Measurements from ENCODE around the gene HOXB5.

Gene HOXB5

DNA sequence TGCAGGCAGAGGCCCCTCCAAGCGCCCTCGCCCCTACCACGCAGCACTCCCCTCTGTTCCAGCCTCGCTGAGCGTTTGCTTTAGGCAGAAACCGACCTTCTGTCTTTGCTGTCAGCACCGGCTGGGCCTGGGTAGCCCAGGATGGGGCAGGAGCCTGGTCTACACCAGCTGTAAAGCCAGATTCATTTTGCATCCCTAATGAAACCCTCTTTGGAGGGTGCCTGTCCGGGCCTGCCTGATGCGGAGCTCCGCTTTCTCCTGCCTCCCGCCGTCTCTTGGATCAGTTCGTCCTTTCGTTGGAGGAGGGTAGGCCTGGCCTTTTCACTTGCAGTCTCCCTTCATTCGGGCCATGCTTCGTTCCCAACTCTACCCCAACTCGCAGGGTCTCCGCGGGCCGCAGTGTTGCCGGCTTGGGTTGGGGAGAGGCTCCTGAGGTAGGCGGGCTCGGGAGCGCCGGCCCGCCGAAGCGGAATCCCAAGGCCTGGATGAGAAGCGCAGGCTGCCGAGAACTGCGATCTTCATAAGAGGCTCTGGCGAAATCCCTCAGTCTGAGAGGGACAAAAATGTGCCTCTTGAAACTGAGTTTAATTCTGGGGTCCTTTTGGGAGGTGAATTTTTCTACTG, 26.4 kb upstream of the HOXB5 start:
- TF ChIP-seq CTCF (conservative IDR thresholded peaks at IDR 0.05; ENCODE audit: control insufficient read depth, insufficient read depth, low read depth, low read length): no peak
- no peak for DNase-seq (ENCODE audit: low read depth)
- H3K4me3 ChIP-seq (ENCODE audit: control insufficient read depth, low read depth, low read length): no peak overlapping the region

DNA sequence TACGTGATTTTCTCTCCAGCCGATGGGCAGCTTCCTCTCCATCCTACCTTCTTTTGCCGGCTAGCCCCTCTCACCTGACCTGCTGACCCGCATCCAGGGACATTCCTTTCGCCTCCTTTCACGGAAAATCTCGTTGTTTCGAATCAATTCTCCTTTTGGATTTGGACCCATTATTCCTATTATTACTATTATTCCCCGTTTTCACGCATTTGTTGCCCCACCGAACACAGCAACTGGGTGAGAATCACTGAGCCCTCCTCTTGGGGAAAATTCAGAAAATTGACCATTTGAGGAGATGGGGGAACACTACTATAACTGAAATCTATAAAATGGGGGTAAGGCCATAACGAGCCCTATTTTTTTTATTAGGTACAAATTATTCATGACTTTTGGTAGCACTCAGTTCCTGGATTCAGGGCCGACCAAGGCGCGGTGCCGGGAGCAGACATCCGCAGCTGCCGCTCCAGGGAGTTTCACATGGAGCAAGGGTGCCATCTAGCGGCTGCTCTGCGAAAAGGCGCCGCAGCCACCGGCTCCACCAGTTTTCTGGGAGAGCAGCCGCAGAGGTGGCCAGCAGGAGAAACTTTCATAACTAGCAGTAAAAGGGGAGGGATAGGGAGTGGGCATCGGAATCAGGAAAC, 24.8 kb upstream of the HOXB5 start:
- peak; percentile 78 for DNase-seq (ENCODE audit: low read depth)
- peak; percentile 91 for TF ChIP-seq CTCF (conservative IDR thresholded peaks at IDR 0.05; ENCODE audit: control insufficient read depth, insufficient read depth, low read depth, low read length)
- no peak overlapping the region for H3K4me3 ChIP-seq (ENCODE audit: control insufficient read depth, low read depth, low read length)

DNA sequence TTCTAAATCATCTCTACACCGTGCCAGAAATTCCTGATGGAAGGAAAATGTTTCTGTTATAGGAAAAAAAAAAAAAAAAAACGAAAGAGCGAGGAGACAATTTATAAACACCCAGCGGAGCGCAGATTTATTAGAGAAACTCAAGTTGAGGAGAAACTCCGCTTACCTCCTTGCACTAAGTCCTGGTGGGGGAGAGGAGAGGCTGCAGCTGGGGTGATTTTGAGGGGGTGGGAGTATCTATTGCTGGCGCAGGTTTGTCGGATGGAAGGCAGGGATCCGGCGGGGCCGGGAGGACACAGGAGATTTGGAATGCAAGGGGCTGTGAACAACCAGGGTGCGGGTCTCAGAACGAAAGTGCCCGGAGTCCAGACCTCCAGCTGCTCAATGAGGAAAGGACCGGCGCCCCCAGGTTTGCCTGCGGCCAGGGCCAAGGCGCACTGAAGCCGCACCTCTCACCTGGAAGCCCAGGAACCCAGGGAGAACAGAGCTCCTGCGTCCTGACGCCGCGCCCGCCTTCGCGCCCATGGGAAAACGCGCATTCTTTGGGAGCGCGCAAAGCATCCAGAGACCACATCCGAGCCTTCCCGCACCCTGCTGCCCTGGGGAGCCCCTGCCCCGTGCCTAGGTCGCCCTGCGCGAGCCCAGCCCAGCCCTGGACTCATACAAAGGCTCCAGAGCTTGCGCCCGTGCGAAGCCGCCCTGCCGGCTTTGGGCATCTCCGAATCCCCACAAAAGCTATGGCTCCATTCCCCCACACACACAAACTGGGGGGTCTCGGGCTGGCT, 24.1 kb upstream of the HOXB5 start:
- TF ChIP-seq CTCF (conservative IDR thresholded peaks at IDR 0.05; ENCODE audit: control insufficient read depth, insufficient read depth, low read depth, low read length): no peak
- no peak for DNase-seq (ENCODE audit: low read depth)
- H3K4me3 ChIP-seq (ENCODE audit: control insufficient read depth, low read depth, low read length): no peak overlapping the region

DNA sequence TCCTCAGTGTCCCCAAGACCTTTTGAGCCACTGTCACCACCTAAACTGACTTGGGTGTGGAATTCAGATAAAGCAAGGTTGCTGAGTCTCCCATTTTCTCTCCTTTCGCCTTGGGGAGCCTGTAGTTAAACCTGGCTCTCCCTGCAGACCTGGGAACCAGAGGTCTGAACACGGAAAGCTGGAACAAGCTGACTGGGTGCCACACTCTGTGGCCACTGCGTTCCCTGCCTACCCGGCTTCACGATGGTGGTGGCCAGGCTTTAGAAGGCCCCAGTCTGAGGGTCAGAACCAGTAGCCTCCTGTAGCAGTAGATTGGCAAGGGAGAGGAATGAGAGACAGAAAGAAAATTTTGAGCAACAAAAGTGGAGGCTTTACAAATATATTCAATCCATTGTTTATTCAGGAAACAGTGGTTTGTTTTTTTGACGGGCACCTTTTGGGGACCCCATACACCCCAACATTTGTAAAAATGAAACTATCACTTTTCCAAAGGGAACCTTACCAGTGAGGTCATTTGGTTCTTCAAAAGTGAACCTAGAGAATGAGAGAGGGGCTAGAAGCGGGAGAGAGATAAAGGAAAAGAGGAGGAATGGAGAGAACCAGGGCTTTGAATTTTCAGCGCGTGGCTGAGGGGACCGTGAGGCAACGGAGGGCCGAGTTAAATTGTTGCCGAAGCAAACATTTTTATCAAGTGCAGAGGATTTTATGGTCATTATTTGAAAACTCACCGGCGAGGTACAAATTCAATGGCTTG, 23.3 kb upstream of the HOXB5 start:
- TF ChIP-seq CTCF (conservative IDR thresholded peaks at IDR 0.05; ENCODE audit: control insufficient read depth, insufficient read depth, low read depth, low read length): no peak

GRCh38 chr17:48615963-48616716, 22.6 kb upstream of the HOXB5 start:
- no peak for TF ChIP-seq CTCF (conservative IDR thresholded peaks at IDR 0.05; ENCODE audit: control insufficient read depth, insufficient read depth, low read depth, low read length)
- no peak overlapping the region for H3K4me3 ChIP-seq (ENCODE audit: control insufficient read depth, low read depth, low read length)
- no peak for DNase-seq (ENCODE audit: low read depth)

More for the DNA sequence above, 23.3 kb upstream of the HOXB5 start:
- no peak overlapping the region for H3K4me3 ChIP-seq (ENCODE audit: control insufficient read depth, low read depth, low read length)
- DNase-seq (ENCODE audit: low read depth): no peak
